H1 (cell line): ENCODE results near the gene APOL2.

Experiments
- CTCF ChIP-seq, 3 experiments: IDR thresholded peaks; 1 replicate in 2 of 3; 2 replicates in 1 of 3; pipeline versions ENCODE4 v1.5.1 to v1.6.1; 2011; ENCODE audit warnings: low read length in 3 of 3, mild to moderate bottlenecking in 3 of 3, inconsistent platforms in 2 of 3, low read depth in 1 of 3, moderate library complexity in 1 of 3; ENCODE audit not compliant: insufficient read depth in 1 of 3; ENCODE audit errors: control extremely low read depth in 1 of 3
- EP300 ChIP-seq, 2 experiments: IDR thresholded peaks; 1 replicate in 1 of 2; 2 replicates in 1 of 2; pipeline ENCODE4 v1.6.1; 2011 to 2012; ENCODE audit warnings: low read depth in 2 of 2, low read length in 2 of 2, mild to moderate bottlenecking in 2 of 2, borderline replicate concordance in 1 of 2, inconsistent platforms in 1 of 2, moderate library complexity in 1 of 2
- EZH2 ChIP-seq: fragments of 200-600 bp; sonication (generic); IDR thresholded peaks from 2 replicates; pipeline ENCODE4 v1.7.1; 2012; ENCODE audit warnings: low read depth, mild to moderate bottlenecking, moderate library complexity, low read length, inconsistent platforms; ENCODE audit not compliant: severe bottlenecking

DNA sequence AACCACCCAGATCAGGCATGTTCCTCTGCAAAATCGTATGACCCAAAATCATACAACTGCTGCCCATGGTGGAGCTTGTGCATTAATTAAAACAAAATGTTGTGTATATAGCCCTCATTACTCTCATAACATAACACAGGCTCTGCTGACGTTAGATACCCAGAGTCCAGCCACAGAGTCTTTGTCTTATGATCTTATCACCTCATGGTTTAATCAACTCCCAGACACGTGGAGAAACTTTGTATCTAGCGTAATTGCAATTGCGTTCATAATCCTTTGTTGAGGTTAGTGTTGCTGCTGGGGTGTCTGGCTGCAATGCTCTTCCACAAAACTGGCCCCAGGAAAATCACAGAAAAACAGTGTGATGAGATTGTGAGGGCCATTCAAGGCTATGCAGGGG, 8.6 kb upstream of the APOL2 start:
- TF ChIP-seq EZH2 (no peak), EP300 (IDR thresholded peaks at IDR 0.05; ENCODE audit: borderline replicate concordance in 1 of 2, low read depth in 2 of 2, low read length in 2 of 2) (no peak), CTCF (IDR thresholded peaks at IDR 0.05; ENCODE audit: control extremely low read depth in 1 of 3, insufficient read depth in 1 of 3, low read depth in 1 of 3, low read length in 3 of 3) (no peak)
